Measurements from ENCODE around the gene IQSEC1. TPM values are rescaled to one million over a fixed set of nuclear protein-coding genes. Genes with fewer than 3 reads are reported as not detected.

IQSEC1 gene
- total and polyA plus RNA-seq, 10 of the 15 experiments (the other 5 are each of a cell fraction or from before 2014, with no cell fraction given), result 0.92 to 55.2 (median 8.5) TPM

GRCh38 chr3:13058346-13059120, 14.7 kb downstream of the IQSEC1 start (continued):
- no peak for TF ChIP-seq WRNIP1 (IDR thresholded peaks at IDR 0.05; ENCODE audit: borderline replicate concordance, low read depth, low read length)

DNA sequence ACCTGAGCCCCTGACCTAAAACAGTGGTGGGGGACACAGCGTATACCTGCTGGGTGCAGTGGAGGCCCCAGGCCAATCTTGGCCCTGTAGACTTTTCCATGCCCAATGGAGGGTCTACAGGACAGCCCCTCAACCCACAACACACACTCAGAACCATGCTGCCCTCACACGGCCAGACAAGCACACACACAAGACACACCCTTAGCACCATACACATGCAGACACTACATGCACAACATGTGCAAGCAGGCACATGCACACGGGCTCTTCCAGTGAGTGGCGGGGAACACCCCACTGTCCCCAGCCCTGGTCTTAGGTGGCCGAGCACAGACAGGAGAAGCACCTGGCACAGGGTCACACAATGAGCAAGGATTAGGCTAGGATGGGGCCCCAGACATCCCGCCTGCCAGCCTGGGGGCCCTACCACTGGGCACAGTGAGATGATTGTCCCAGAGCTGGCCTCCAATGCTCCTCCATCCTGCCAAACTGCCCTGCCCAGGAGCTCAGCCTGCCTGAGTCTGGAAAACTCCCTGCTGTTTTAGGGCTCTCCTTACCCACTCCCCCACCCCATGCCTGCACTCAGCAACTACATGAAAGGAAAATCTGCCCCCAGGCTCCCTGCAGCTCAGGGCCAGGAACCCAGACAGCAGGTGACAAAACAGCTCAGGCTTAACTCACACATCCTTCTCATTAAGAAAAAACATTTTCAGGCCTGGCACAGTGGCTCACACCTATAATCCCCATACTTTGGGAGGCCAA, 15.8 kb downstream of the IQSEC1 start:
- H3K4me3 ChIP-seq, result no peak overlapping the region
- H2AFZ ChIP-seq (ENCODE audit: control insufficient read depth, low read depth, low read length), result no peak overlapping the region
- no peak overlapping the region for H3K4me2 ChIP-seq (ENCODE audit: control insufficient read depth, insufficient read depth)
- no peaks in the 10 kb centered on the region for H3K9me3 ChIP-seq (replicated peaks; ENCODE audit: control insufficient read depth, insufficient read depth, low read length)
- 86% methylated on average over 6 of the region's 6 CpGs for WGBS (ENCODE audit: insufficient coverage, insufficient replicate concordance, low lambda C conversion rate, missing lambda C conversion rate)
- in situ Hi-C loops (cut with MboI) (no loop called here), intact Hi-C loops (cut with micrococcal nuclease; ENCODE audit: unreplicated experiment) (no loop called here)
- no peaks in the 10 kb centered on the region for H3K27me3 ChIP-seq (replicated peaks in 1 of 2; ENCODE audit: control insufficient read depth in 2 of 2, insufficient read depth in 2 of 2, low read length in 1 of 2)
- H3K79me2 ChIP-seq (ENCODE audit: control insufficient read depth, insufficient read depth, low read length), result no peaks in the 10 kb centered on the region; the same call in 1 of the 2 replicates
- no peaks in the 10 kb centered on the region for H3K4me1 ChIP-seq (ENCODE audit: control insufficient read depth, insufficient read depth, low read length)
- no TSS peak for BruUV-seq (replicated peaks)
- SMC1A ChIA-PET (ENCODE audit: uncharacterized antibody, unreplicated experiment), result interaction anchor here (1.0 kb wide), 1 partner anchor 11 kb away, joined by 4 read pairs; no protein-coding TSS in a partner anchor
- FAIRE-seq, result no peak
- RAD21 ChIA-PET (ENCODE audit: unreplicated experiment), result interaction anchor here (0.7 kb wide), 1 partner anchor 201 kb away, joined by 3 read pairs; no protein-coding TSS in a partner anchor
- no peak for DNase-seq (ENCODE audit: low read depth, low spot score)
- H3K36me3 ChIP-seq (ENCODE audit: control insufficient read depth in 2 of 2, insufficient read depth in 2 of 2, low read length in 1 of 2), result no peaks in the 10 kb centered on the region; a peak in 1 of 4 replicates
- H3K9ac ChIP-seq (ENCODE audit: control insufficient read depth, insufficient read depth, low read length), result no peak overlapping the region
- peak; percentile 56 for ATAC-seq
- H3K27ac ChIP-seq (ENCODE audit: control insufficient read depth, insufficient read depth), result no peak overlapping the region
- CTCF ChIA-PET, result interaction anchor here (1.5 kb wide), 1 partner anchor 10 kb away, joined by 5 read pairs; no protein-coding TSS in a partner anchor
- POLR2A ChIA-PET, result no interaction called here
- H4K20me1 ChIP-seq (ENCODE audit: control insufficient read depth, insufficient read depth), result no peaks in the 10 kb centered on the region
- TF ChIP-seq BRCA1 (IDR thresholded peaks at IDR 0.05; ENCODE audit: low read depth, low read length) (no peak), POLR2AphosphoS5 (IDR thresholded peaks at IDR 0.05; ENCODE audit: low read length) (no peak), MEF2A (IDR thresholded peaks at IDR 0.05; ENCODE audit: insufficient read depth, low read depth, low read length) (no peak), DPF2 (IDR thresholded peaks at IDR 0.05) (no peak), TBL1XR1 (IDR thresholded peaks at IDR 0.05; ENCODE audit: low read depth, low read length) (no peak), SKIL (IDR thresholded peaks at IDR 0.05; ENCODE audit: low read depth, poor library complexity, severe bottlenecking) (no peak), GABPA (IDR thresholded peaks at IDR 0.05; ENCODE audit: low read depth) (no peak), ZNF207 (IDR thresholded peaks at IDR 0.05; ENCODE audit: borderline replicate concordance) (no peak), EGR1 (IDR thresholded peaks at IDR 0.05; ENCODE audit: borderline replicate concordance in 1 of 2, low read depth in 2 of 2, low read length in 2 of 2) (no peak), ELK1 (IDR thresholded peaks at IDR 0.05; ENCODE audit: low read depth, low read length) (no peak), IRF4 (IDR thresholded peaks at IDR 0.05; ENCODE audit: low read depth, low read length) (no peak), MXI1 (IDR thresholded peaks at IDR 0.05; ENCODE audit: low read depth, low read length) (no peak), HDGF (IDR thresholded peaks at IDR 0.05) (no peak), BCL11A (IDR thresholded peaks at IDR 0.05; ENCODE audit: low read depth, low read length) (no peak), WRNIP1 (IDR thresholded peaks at IDR 0.05; ENCODE audit: borderline replicate concordance, low read depth, low read length) (no peak)
- TF ChIP-seq, protein P1, sequence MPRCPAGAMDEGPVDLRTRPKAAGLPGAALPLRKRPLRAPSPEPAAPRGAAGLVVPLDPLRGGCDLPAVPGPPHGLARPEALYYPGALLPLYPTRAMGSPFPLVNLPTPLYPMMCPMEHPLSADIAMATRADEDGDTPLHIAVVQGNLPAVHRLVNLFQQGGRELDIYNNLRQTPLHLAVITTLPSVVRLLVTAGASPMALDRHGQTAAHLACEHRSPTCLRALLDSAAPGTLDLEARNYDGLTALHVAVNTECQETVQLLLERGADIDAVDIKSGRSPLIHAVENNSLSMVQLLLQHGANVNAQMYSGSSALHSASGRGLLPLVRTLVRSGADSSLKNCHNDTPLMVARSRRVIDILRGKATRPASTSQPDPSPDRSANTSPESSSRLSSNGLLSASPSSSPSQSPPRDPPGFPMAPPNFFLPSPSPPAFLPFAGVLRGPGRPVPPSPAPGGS (IDR thresholded peaks at IDR 0.05; ENCODE audit: borderline replicate concordance, insufficient read depth, low read depth, low read length, poor library complexity, severe bottlenecking), result no peak

All from GM12878 (cell line).